DND-41 (cell line): ENCODE data around the gene TAC1.

Source experiments
- ATAC-seq: fragments of 200-7000 bp; cut with Tn5 transposase; 3 replicates; pipeline ENCODE4 v1.9.1; 2021; ENCODE audit warnings: low read depth; ENCODE audit not compliant: insufficient read depth
- DNase-seq: peaks from one replicate; pipeline ENCODE4 v3.0.0-alpha.2; 2020
- H2AFZ ChIP-seq: 2 replicates; pipeline ENCODE4 v1.6.0; 2012; ENCODE audit warnings: low read depth, low read length
- H3K27ac ChIP-seq: 2 replicates; pipeline ENCODE4 v1.5.1; 2012; ENCODE audit warnings: low read length, inconsistent platforms
- H3K27me3 ChIP-seq: fragments of 200-600 bp; sonication (generic); 2 replicates; pipeline ENCODE4 v1.6.0; 2012; ENCODE audit warnings: low read length, mild to moderate bottlenecking, inconsistent platforms; ENCODE audit not compliant: insufficient read depth, poor library complexity
- H3K36me3 ChIP-seq: 2 replicates; pipeline ENCODE4 v1.5.1; 2012; ENCODE audit warnings: low read length, inconsistent platforms; ENCODE audit not compliant: insufficient read depth
- H3K4me1 ChIP-seq: 2 replicates; pipeline ENCODE4 v1.5.1; 2012; ENCODE audit warnings: mild to moderate bottlenecking, low read length; ENCODE audit not compliant: insufficient read depth
- H3K4me2 ChIP-seq: 2 replicates; pipeline ENCODE4 v1.6.0; 2012; ENCODE audit warnings: mild to moderate bottlenecking, moderate library complexity, low read length, inconsistent platforms; ENCODE audit not compliant: insufficient read depth
- H3K4me3 ChIP-seq, 2 experiments: fragments of 200-600 bp in 1 of 2; shearing (Covaris generic) in 1 of 2; 2 replicates each; pipeline ENCODE4 v1.5.1; 2012 to 2016; ENCODE audit warnings: inconsistent platforms in 2 of 2, low read length in 2 of 2, mild to moderate bottlenecking in 2 of 2, low read depth in 1 of 2, moderate library complexity in 1 of 2
- H3K79me2 ChIP-seq: 2 replicates; pipeline ENCODE4 v1.6.0; 2012; ENCODE audit warnings: low read length, inconsistent platforms; ENCODE audit not compliant: insufficient read depth
- H3K9ac ChIP-seq: 2 replicates; pipeline ENCODE4 v1.6.0; 2012; ENCODE audit warnings: low read depth, mild to moderate bottlenecking, inconsistent platforms, low read length, moderate library complexity
- H3K9me3 ChIP-seq: 2 replicates; pipeline ENCODE4 v1.5.1; 2012; ENCODE audit warnings: low read length, moderate library complexity, mild to moderate bottlenecking, inconsistent platforms; ENCODE audit not compliant: insufficient read depth, severe bottlenecking
- H4K20me1 ChIP-seq: 2 replicates; pipeline ENCODE4 v1.6.0; 2012; ENCODE audit warnings: low read length; ENCODE audit not compliant: insufficient read depth
- EZH2 ChIP-seq: IDR thresholded peaks from 3 replicates; pipeline ENCODE4 v1.6.1; 2012; ENCODE audit warnings: borderline replicate concordance, low read depth, mild to moderate bottlenecking, moderate library complexity, low read length, inconsistent platforms; ENCODE audit not compliant: severe bottlenecking
- TF ChIP-seq, protein P1 (sequence below): IDR thresholded peaks from 2 replicates; pipeline ENCODE4 v1.5.1; 2012; ENCODE audit warnings: borderline replicate concordance, low read length, moderate library complexity, mild to moderate bottlenecking; ENCODE audit not compliant: poor library complexity, severe bottlenecking; ENCODE audit errors: extremely low read depth

Gene TAC1

DNA sequence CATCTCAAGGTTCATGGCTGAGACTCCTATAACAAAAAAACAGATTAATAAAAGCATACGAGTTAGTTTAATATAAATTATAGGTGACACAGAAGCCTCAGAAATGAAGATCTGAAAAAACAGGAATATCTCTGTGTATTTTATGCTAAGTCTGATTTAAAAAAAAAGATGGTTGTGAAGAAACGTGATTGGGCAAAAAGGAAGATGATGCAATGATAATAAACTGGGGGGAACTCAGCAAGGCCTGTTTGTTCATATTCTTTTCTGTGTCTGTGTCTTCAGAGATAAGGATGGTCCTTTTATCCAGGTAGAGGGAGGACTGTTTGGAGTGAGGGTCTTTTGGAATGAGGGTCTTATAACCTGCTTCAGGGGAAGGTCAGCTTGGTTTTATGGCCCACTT, 25.9 kb downstream of the TAC1 start:
- no peaks in the 10 kb centered on the region for H3K4me1 ChIP-seq
- ATAC-seq (no peak), DNase-seq (no peak)
- no peaks in the 10 kb centered on the region for H3K36me3 ChIP-seq
- no peak overlapping the region for H3K27ac ChIP-seq
- no peak overlapping the region for H3K4me2 ChIP-seq
- H3K9me3 ChIP-seq, result no peaks in the 10 kb centered on the region
- no peak overlapping the region for H3K4me3 ChIP-seq
- no peak overlapping the region for H2AFZ ChIP-seq
- no peaks in the 10 kb centered on the region for H3K79me2 ChIP-seq
- no peaks in the 10 kb centered on the region for H4K20me1 ChIP-seq
- H3K27me3 ChIP-seq, result no peaks in the 10 kb centered on the region
- TF ChIP-seq, protein P1, sequence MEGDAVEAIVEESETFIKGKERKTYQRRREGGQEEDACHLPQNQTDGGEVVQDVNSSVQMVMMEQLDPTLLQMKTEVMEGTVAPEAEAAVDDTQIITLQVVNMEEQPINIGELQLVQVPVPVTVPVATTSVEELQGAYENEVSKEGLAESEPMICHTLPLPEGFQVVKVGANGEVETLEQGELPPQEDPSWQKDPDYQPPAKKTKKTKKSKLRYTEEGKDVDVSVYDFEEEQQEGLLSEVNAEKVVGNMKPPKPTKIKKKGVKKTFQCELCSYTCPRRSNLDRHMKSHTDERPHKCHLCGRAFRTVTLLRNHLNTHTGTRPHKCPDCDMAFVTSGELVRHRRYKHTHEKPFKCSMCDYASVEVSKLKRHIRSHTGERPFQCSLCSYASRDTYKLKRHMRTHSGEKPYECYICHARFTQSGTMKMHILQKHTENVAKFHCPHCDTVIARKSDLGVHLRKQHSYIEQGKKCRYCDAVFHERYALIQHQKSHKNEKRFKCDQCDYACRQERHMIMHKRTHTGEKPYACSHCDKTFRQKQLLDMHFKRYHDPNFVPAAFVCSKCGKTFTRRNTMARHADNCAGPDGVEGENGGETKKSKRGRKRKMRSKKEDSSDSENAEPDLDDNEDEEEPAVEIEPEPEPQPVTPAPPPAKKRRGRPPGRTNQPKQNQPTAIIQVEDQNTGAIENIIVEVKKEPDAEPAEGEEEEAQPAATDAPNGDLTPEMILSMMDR, result no peak
- TF ChIP-seq EZH2, result no peak
- no peak overlapping the region for H3K9ac ChIP-seq

DNA sequence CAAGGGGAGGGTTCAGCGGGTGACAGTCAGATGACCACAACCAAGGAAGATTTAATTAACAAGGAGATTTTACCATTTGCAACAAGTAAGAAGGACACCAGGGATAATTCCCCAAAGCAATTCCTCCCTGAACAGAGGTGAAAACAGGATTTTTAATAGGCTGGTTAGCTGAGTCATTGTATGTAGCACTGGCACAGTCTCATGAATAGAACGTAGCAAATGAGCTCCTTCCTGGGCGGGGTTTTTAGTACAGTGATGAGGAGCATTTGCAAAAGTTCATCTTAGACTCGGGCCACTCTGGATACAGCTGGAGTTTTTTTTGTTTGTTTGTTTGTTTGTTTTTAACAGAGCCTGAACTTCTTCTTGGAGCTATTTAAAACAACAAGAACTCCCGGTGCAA, 39.0 kb downstream of the TAC1 start:
- H4K20me1 ChIP-seq, result no peaks in the 10 kb centered on the region
- H3K4me2 ChIP-seq, result no peak overlapping the region
- no peak overlapping the region for H2AFZ ChIP-seq
- ATAC-seq (no peak), DNase-seq (no peak)
- H3K27me3 ChIP-seq, result no peaks in the 10 kb centered on the region
- H3K9me3 ChIP-seq, result no peaks in the 10 kb centered on the region
- no peak overlapping the region for H3K4me3 ChIP-seq
- no peaks in the 10 kb centered on the region for H3K4me1 ChIP-seq
- H3K36me3 ChIP-seq, result no peaks in the 10 kb centered on the region
- no peak overlapping the region for H3K27ac ChIP-seq
- TF ChIP-seq, protein P1, result no peak
- no peak for TF ChIP-seq EZH2
- H3K79me2 ChIP-seq, result no peaks in the 10 kb centered on the region
- no peak overlapping the region for H3K9ac ChIP-seq

DNA sequence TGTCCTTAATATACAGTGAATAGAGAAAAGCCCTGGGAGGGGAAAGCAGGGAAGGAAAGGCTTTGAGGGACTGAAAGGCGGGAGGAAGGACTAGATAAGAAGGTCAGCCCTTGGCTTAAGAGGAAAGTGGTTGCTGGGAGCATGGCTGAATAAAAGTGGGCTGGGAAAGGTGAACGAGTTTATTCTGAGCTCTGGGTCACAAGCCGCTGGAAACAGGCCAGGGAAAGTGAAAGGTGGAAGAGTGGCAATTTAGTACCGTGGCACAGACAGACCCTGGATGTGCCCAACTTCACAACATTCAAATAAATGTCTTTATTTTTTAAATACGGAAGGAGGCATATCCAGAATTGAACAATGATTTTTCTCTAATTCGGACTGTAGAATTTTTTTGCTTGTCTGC, 39.7 kb downstream of the TAC1 start:
- H3K79me2 ChIP-seq, result no peaks in the 10 kb centered on the region
- H3K4me3 ChIP-seq, result no peak overlapping the region
- no peaks in the 10 kb centered on the region for H3K27me3 ChIP-seq
- no peak overlapping the region for H2AFZ ChIP-seq
- H3K36me3 ChIP-seq, result no peaks in the 10 kb centered on the region
- H3K9ac ChIP-seq, result no peak overlapping the region
- ATAC-seq, result no peak
- H3K4me1 ChIP-seq, result no peaks in the 10 kb centered on the region
- H4K20me1 ChIP-seq, result no peaks in the 10 kb centered on the region
- no peaks in the 10 kb centered on the region for H3K9me3 ChIP-seq
- H3K27ac ChIP-seq, result no peak overlapping the region
- TF ChIP-seq EZH2, result no peak
- TF ChIP-seq, protein P1, result no peak
- no peak overlapping the region for H3K4me2 ChIP-seq
- DNase-seq, result no peak
